HG03159 (cell line): Measurements from ENCODE around the gene LAMA3.
"Not testable (repeated sequence)": the region's sequence is repeated elsewhere in the genome, so short reads cannot be mapped to it uniquely, and the experiment has no call there.

Source experiments
- ATAC-seq: cut with Tn5 transposase; IDR thresholded peaks from one replicate; pipeline ENCODE4 v1.9.1; 2021; ENCODE audit warnings: mild to moderate bottlenecking, moderate library complexity; ENCODE audit not compliant: unreplicated experiment

LAMA3 gene

DNA sequence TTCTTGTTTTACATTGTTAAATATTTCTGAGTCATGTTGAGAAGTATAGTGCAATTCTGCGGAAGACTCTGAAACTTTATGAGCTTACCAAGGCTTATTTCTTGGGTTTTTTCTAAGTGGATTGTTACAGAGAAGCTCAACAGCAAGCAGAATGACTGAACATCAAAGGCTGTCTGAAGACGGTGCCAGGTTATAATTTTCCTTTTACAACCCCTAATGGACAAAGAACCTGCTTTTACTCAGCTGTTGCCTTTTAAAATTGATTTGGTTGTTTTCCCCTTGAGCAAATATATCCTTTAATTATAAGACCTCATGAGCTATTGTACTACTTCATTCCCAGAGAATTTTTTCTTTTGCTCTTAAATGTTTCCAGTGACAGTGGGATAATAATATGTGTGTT lies 41.6 kb downstream of the LAMA3 start:
- no peak for ATAC-seq

DNA sequence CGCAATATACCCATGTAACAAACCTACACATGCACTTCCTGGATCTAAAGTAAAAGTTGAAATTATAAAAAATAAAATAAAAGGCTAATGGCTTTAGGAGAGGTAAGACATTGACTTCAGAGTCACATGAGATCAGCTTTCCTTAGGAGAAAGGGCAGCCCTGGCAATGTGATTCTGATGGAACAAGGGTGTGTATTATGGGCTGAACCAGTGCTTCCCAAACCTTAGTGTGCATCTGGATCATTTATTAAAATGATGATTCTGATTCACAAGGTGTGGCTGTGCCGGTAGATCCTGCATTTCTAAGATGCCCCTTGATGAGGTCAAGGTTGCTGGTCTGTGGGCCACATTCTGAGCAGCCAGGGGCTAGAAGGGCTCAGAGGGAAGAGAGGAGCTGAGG lies 42.6 kb downstream of the LAMA3 start:
- ATAC-seq: no peak

DNA sequence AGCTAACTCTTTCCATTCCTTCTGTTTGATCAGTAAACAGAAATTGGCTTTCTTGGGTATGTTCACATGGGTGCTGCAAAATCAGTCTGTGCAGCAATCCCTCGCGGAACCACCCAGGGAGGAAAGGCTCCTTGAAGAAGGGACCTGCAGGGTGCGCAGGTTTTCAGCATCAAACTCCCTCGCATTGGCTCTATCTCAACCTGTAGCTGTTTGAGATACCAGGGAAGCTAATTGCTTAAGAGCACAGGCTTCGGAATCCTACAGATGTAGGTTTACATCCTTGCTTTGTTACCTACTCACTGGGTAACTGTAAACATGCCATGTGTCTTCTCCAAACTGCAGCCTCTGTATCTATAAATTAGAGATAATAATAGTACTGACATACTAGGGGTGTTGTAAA lies 43.2 kb downstream of the LAMA3 start:
- ATAC-seq: no peak

DNA sequence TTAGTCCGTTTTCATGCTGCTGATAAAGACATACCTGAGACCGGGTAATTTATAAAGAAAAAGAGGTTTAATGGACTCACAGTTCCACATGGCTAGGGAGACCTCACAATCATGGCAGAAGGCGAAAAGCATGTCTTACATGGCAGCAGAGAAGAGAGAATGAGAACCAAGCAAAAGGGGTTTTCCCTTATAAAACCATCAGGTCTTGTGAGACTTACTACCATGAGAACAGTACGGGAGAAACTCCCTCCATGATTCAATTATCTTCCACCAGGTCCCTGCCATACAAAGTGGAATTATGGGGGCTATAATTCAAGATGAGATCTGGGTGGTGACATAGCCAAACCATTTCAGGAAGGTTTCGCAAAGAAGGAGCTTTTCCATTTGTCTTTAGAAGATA lies 44.0 kb downstream of the LAMA3 start:
- not testable (repeated sequence) for ATAC-seq

DNA sequence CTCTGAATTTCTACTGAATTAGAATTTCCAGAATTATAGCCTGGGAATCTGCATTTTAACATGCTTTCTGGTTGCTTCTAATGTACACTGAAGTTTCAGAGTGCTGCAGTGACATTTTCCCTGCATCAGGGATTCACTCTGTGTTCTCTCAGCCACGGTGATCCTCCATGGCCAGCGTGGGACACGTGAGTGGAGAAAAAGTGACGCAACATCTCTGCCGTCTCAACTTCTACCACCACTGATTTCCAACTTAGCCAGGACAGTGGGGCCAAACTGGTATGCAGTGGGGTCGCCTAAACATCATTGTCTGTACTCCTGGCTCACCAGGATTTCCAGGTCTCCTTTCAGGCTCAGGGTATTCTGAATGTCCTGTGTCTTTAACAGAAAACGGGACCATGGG lies 44.6 kb downstream of the LAMA3 start:
- ATAC-seq: no peak

DNA sequence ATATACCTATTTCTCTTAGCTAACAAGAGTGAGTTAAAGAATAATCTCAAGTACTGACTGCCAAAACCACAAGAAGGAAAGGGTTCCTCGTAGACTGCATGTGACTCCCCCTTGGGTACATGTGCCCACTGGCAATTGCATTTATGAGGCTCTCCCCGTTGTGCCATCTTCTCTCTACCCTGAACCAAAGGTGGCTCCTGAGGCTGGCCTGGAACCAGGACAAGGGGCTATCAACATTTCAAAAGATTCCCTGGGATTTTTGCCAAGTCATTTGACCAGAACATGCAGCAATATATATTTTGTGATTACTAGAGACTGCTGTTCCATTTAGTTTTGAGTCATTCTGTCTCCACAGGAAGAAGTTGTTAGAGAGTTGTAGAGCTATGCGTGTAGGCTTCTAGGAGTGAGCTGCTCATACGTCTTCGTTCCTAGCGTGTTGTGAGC lies 45.8 kb downstream of the LAMA3 start:
- peak; percentile 68 for ATAC-seq

DNA sequence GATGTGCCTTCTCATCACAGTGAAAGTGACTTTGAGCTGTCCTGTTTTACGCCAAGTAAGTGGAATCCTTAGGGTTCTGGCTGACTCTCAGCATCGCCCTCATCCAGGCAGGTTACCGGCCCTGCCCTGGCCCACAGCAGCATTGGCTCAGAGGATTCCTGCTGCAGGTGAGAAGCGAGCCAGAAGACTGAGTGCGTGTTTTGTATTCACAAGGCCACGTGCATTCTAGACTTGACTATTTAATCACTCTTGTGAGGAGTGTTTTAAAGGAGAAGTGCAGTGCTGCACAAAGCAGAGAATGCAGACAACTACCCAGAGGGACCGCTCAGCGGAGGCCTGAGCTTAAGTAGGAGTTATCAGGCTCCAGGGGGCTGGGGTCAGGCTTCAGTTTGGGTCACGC lies 48.3 kb downstream of the LAMA3 start:
- ATAC-seq: no peak

DNA sequence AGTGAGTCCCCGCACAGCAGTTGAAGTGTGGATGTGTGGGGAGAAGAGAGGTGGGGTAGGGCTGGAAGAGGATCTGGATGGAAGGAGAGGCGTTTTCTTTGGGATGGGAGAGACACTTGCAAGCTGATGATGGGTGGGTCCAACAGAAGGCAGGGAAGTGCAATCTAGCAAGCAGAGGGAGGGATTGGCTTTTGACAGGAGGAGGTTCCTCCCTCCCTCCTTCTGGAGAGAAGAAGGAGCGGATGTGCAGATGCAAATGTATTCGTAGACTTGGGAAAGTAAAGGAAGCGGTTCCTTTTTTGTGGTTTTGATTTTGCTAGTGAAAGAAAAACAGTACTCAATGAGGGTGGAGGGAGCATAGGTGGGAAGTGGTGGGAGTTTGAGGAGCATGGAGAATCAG lies 48.9 kb downstream of the LAMA3 start:
- no peak for ATAC-seq

DNA sequence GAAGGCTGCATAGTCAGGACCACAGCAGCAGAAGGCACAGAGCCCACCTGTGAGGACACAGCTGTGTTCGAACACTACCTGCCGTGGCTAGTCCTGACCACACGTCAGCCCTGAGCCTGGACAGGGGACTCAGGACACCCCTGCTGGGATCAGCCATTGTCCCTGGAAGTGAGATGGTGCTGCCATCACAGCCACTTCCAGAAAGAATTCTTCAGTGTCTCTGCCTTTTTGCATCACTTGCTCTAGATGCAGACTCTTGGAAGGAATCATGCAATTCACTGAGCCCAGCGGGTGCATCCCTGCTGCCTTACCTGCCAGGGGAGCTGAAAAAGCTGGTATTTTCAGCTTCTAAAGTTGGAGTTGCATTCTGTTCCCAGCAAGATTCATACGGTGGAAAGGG lies 49.3 kb downstream of the LAMA3 start:
- no peak for ATAC-seq

DNA sequence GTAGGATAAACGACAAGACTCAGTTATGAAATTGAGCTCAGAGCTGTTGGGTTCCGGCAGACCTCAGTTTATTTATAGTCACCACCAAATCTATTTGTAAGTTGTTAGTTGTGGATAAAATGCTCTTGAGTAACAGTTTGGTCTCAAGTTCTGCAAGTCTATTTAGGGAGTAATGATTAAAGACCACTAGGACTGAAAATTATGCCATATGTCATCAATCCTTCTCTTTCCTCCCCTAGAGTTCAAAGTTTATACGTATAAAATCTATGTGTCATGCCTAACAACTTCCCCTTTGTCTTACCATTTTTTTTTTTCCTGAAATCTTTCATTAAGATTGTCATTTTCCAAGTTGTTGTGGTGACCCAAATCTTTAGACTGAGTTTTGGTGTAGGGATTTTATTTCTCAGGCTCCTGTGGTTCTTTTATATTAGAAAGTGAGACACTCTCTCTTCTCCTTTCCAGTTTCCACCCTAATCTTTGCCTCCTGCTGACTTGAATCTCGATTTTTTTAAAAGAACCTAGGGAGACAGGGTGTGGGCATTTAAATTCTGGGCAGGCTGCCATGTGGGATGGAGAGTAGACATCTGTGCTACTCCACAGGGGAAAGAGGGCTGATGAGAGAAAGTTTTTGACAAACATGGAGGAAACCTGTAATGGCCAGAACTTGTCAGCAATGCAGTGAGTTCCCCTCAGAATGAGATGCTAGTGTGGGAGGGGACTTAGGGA lies 51.0 kb downstream of the LAMA3 start:
- no peak for ATAC-seq

DNA sequence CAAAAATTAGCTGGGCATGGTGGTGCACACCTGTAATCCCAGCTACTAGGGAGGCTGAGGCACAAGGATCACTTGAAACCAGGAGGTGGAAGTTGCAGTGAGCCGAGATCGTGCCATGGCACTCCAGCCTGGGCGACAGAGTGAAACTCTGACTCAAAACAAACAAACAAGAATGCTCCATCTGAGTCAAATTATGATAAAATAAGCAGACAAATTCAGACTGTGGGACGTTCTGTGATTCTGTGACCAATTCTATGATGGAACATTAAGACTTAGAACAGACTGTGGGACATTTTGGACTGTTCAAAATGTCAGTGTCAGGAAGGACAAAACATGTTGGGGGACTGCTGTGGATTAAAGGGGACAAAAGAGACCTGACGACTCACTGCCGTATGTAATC lies 52.7 kb downstream of the LAMA3 start:
- not testable (repeated sequence) for ATAC-seq

DNA sequence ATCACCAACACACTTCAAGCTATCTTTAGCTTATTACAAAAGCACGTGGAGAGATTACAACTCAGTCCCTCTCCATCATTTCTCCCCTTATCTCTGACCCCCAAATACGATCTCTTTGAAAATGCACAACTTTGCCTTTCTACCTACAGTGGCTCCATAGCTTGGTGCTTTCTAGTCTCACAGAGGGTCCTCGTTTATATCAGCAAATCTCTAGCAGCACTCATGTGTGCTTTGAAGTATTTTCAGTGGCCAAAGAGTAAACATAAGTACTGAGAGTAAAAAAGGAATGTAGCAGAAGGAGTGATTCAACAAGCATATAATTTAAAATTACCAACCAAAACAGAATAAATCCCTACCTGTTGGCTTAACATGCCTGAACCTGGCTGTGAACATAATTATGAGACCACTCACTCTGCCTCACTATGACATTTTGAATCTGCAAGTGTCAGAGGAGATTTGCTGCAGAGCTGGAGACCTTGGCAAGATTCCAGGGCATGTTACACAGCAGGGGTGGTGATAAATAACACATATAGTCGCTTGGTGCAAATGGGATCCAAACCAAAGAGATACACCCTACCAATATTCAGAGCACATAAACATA lies 54.6 kb downstream of the LAMA3 start:
- ATAC-seq: no peak

DNA sequence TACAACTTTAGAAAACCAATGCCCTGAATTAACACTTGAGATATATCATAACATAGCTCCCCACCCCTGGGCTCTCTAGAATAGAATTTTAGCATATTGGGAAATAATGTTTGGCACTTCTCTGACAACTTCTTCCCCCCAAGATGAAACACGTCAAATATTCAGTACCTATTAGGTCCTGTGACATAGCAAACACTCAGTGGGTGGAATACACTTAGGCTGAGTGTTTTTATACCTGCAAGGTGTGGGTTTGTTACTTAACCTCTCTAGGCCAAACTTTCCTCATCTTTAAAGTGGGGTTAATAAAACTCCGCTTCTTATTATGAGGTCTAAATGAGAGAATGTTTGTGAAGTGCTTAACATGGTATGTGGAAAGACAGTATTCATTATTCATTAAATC lies 56.1 kb downstream of the LAMA3 start:
- no peak for ATAC-seq

DNA sequence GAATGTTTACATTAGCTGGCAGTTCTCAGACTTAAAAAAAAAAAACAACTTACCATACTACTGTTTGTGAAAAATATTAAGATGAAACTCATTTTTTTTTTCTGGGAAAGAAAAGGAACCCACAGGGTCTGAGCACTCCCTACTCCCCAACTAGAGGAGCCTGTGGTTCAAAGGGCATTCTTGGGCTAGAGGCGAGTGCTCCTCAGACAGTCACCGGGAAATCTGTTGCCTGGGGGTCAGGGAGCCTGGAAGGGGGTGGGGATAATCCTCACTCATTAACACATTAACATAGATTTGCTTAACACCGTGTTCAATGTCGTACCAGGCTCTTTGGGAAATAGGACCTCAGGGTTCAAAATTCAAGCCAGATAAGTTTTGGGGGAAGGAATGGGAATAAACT lies 57.6 kb downstream of the LAMA3 start:
- no peak for ATAC-seq

DNA sequence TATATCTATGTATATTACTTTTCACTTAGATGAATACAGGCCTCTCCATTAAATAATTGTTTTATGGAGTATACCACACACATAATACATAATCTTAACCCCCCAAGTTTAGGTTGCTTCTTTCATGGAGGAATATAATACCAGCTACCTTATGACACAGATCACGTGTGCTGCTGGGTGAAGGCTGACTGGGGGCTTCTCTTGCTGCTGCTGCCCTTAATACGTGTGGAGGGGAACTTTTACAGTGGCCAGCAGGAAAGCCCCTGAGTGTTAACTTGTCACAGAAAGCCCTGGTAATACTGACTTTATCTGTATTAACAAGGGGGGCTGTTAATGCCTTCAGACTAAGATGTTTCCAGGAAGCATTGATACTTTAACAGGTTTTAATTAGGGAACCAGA lies 63.1 kb downstream of the LAMA3 start:
- ATAC-seq: no peak

DNA sequence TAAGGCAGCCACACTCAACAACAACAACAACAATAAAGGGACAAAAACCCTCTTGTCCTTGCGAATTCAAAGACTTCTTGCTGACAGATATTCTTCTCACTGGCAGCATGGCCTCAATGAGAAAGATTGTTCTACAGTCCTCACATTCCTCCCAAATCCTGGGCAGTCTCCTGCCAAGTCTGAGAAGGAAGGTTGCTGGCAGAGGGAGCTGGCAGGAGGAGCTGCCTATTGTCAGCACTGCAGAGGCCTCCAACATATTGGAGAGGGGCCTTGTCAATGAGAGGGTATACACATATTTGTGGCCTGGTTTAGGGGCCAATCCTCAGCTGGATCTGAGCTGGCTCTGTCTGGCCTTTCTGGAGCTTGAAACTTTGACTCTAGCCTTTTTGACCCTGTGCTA lies 63.5 kb downstream of the LAMA3 start:
- no peak for ATAC-seq

DNA sequence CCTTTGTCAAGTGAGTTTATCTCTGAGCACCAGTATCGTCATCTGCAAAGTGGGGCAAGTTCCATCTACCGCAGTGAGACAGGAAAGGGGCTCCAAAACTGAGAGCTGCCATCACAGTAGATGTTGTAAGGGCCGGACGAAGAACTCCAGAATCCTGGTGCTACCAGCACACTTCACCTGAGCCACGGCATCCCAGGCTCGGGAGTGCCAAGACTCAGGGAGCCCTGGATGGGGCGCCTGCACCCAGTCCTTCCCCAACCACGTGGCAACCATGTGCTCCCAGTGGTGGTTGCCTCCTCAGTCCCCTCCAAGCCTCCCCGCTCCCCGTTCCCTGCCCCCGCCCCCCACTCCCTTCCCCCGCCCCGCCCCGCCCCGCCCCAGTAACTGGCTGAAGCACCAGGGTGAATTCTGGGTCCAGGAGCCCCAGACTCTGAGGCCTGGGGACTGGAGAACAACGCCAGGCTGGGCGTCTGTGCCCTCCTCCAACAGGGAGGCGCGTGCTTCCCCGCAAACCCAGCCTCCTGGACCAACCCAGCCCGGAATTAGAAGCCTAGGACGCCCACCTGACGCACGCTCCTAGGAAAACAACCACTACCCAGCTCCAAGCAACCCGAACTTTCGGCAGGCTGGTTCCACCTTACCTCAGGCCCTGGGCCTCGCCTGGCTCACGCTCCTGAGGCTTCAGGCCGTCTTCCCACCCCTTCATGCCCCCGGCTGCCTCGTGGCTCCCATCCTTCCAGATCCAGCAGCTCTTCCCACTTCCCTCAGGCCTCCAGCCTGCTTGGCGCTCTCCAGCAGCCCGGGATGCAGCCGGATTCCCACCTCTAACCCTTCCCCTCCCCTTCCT lies 67.6 kb downstream of the LAMA3 start:
- no peak for ATAC-seq

DNA sequence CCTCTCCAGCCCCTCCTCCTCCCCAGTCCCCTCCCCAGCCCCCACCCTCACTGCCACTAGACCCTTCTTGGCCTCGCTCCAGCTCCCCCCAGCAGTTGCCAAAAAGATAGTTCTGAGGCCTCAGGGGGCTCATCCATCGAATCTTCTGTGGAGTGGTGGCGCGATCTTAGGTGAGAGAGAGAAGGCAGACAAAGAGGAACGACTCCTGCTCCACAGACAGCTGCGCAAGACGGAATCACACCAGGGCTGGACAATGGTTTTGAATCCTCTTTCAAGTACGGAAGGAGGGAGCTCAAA lies 68.1 kb downstream of the LAMA3 start:
- no peak for ATAC-seq

DNA sequence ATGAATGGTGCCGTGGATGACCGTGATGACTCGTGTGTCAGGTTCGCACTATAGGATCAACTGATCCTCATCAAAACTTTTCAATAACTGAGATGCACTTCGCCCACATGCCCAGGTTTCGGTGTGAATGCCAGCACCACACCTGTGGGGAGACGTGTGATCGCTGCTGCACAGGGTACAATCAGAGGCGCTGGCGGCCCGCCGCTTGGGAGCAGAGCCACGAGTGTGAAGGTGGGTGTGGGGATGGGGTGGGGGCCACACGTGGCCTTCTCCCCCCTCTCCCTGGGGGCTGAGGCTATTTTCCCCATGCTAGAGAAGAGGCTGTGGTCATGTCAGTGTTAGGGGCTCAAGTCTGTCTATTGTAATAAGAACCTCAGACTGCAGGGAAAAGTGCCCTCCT lies 69.0 kb downstream of the LAMA3 start:
- no peak for ATAC-seq

DNA sequence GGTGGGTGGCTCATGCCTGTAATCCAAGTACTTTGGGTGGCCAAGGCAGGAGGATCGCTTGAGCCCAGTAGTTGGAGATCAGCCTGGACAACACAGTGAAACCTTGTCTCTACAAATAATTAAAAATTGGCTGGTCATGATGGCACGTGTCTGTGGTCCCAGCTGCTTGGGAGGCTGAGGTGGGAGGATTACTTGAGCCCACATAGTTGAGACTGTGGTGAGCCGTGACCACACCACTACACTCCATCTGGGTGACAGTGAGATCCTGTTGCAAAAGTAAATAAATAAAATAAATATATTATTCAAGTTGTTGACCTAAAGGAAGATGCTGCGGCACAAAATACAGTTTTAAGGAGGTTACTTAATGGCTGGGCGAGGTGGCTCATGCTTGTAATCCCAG lies 72.7 kb downstream of the LAMA3 start:
- no peak for ATAC-seq

DNA sequence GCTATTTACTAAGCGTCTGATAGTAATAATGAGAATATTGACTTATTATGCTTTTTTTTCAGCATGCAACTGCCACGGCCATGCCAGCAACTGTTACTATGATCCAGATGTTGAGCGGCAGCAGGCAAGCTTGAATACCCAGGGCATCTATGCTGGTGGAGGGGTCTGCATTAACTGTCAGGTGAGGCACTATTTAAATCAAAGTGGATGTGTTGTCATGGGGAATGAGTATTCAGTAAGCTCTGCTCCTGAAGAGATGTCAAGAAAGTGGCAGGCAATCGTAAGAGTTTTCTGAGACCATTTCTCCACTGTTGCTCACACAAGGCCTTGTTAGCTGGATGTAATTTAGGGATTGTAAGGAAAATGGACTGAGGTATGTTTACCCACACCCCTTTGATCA lies 74.1 kb downstream of the LAMA3 start:
- no peak for ATAC-seq

DNA sequence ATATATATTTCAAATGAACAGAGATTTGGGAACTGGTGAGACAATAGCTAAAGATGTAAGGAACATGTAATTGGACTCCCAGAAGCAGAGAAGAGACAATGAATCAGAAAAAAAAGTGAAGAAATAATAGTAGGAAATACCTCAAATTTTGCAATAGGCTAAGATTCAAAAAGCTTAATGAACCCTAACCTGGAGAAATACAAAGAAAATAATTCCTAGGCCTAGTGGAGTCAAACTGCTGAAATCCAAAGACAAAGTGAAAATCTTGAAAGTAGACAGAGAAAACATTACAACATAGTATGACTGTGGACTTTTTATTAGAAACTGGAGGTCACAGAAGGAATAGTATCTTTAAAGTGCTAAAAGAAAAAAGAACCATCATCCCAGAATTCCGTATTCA lies 76.7 kb downstream of the LAMA3 start:
- no peak for ATAC-seq
